K562 (cell line): ENCODE measurements around the gene ZC3H12C. TPM values are rescaled to one million over a fixed set of nuclear protein-coding genes. Genes with fewer than 3 reads are reported as not detected.

Experiments
- ATAC-seq: fragments of 200-7000 bp; cut with Tn5 transposase; 3 replicates; pipeline ENCODE4 v1.9.1; 2020; ENCODE audit warnings: moderate library complexity
- BruUV-seq: library from RNA; stranded (reverse); fragments of 400-500 nt; replicated peaks from 2 replicates; lab custom pipeline; 2021; lab: Mats Ljungman, UMichigan
- CTCF ChIA-PET: fragments of 300-600 bp; formaldehyde crosslinking; extraction: SDS; loops from one replicate; lab custom pipeline; 2021; ENCODE audit warnings: low intra/inter-chr PET ratio; lab: Yijun Ruan, JAX
- POLR2A ChIA-PET: fragments of 300-600, 350-650 bp; sonication (Branson Sonifier 250); formaldehyde crosslinking; extraction: SDS; loops from one replicate; lab custom pipeline; 2021; ENCODE audit warnings: antibody characterized with exemption, inconsistent platforms; lab: Yijun Ruan, JAX
- DNase-seq, 4 experiments: peaks; one replicate each; pipeline versions ENCODE4 v3.0.0 to v3.0.0-alpha.2; 2011 to 2018; ENCODE audit warnings: low spot score in 3 of 4, mixed read lengths in 3 of 4; ENCODE audit errors: extremely low read depth in 1 of 4
- FAIRE-seq: peaks from 2 replicates; lab custom pipeline; 2011; peaks lifted over from hg19 to GRCh38; lab: Jason Lieb, UNC
- H2AFZ ChIP-seq: 2 replicates; pipeline ENCODE4 v1.6.0; 2011; ENCODE audit warnings: low read depth, low read length, control low read depth, inconsistent platforms
- H3K27ac ChIP-seq: fragments of 200-600 bp; 3 replicates; pipeline ENCODE4 v1.8.0; 2011; ENCODE audit warnings: low read depth, mild to moderate bottlenecking, control low read depth, inconsistent platforms, low read length, moderate library complexity, mixed read lengths; ENCODE audit errors: extremely low read depth
- H3K27me3 ChIP-seq, 2 experiments: fragments of 300-600 bp in 1 of 2; 2 replicates in 1 of 2; 3 replicates in 1 of 2; pipeline versions ENCODE4 v1.6.0 to v1.8.0; 2011; ENCODE audit warnings: inconsistent platforms in 2 of 2, low read length in 2 of 2, mild to moderate bottlenecking in 1 of 2, mixed read lengths in 1 of 2, moderate library complexity in 1 of 2; ENCODE audit not compliant: control insufficient read depth in 2 of 2, insufficient read depth in 2 of 2
- H3K36me3 ChIP-seq: fragments of 300-600 bp; 3 replicates; pipeline ENCODE4 v1.8.0; 2011; ENCODE audit warnings: mild to moderate bottlenecking, low read length, inconsistent platforms; ENCODE audit not compliant: control insufficient read depth, insufficient read depth
- H3K4me1 ChIP-seq, 2 experiments: fragments of 200-600 bp in 1 of 2; replicated peaks in 1 of 2; 2 replicates in 1 of 2; 3 replicates in 1 of 2; pipeline versions ENCODE4 v1.5.1 to v1.8.0; 2011; ENCODE audit warnings: inconsistent platforms in 2 of 2, low read length in 2 of 2, mild to moderate bottlenecking in 1 of 2, mixed read lengths in 1 of 2, moderate library complexity in 1 of 2; ENCODE audit not compliant: control insufficient read depth in 2 of 2, insufficient read depth in 2 of 2
- H3K4me2 ChIP-seq: 2 replicates; pipeline ENCODE4 v1.6.1; 2011; ENCODE audit warnings: low read length, control low read depth, inconsistent platforms, mixed read lengths; ENCODE audit not compliant: insufficient read depth
- H3K4me3 ChIP-seq: fragments of 200-600 bp; sonication (generic), shearing (Covaris generic); 2 replicates; pipeline ENCODE4 v1.5.1; 2016; ENCODE audit warnings: control low read depth, inconsistent platforms
- H3K79me2 ChIP-seq: fragments of 200-600 bp; 3 replicates; pipeline ENCODE4 v1.8.0; 2011; ENCODE audit warnings: low read length, inconsistent platforms; ENCODE audit not compliant: control insufficient read depth, insufficient read depth
- H3K9ac ChIP-seq, 2 experiments: 2 replicates each; pipeline versions ENCODE4 v1.6.0 to v1.6.1; 2011; ENCODE audit warnings: low read depth in 2 of 2, low read length in 2 of 2, control low read depth in 1 of 2, inconsistent platforms in 1 of 2, mild to moderate bottlenecking in 1 of 2, mixed read lengths in 1 of 2; ENCODE audit not compliant: insufficient read depth in 1 of 2
- H3K9me1 ChIP-seq: one replicate; pipeline ENCODE4 v1.6.0; 2011; ENCODE audit warnings: inconsistent platforms, mild to moderate bottlenecking, low read length, moderate library complexity; ENCODE audit not compliant: control insufficient read depth, insufficient read depth
- H3K9me3 ChIP-seq: replicated peaks from 2 replicates; pipeline ENCODE4 v1.5.1; 2011; ENCODE audit warnings: low read depth, low read length, inconsistent platforms; ENCODE audit not compliant: control insufficient read depth, insufficient read depth
- H4K20me1 ChIP-seq: replicated peaks from 2 replicates; pipeline ENCODE4 v1.6.1; 2011; ENCODE audit warnings: low read length, inconsistent platforms, mixed read lengths; ENCODE audit not compliant: control insufficient read depth, insufficient read depth
- C11orf30 ChIP-seq: fragments of 450-650 bp; IDR thresholded peaks from 2 replicates; pipeline ENCODE4 v1.6.1; 2016; ENCODE audit warnings: low read depth, mild to moderate bottlenecking
- MEIS2 ChIP-seq: fragments of 450-650 bp; IDR thresholded peaks from 2 replicates; pipeline ENCODE4 v1.6.1; 2014; ENCODE audit warnings: mild to moderate bottlenecking; ENCODE audit not compliant: partially characterized antibody
- SAP30 ChIP-seq: fragments of 200-600 bp; sonication (generic); IDR thresholded peaks from 2 replicates; pipeline ENCODE4 v1.6.1; 2012; ENCODE audit warnings: borderline replicate concordance, low read depth, mild to moderate bottlenecking, moderate library complexity, low read length, control low read depth, inconsistent platforms; ENCODE audit not compliant: insufficient read depth, poor library complexity, severe bottlenecking
- ZNF165 ChIP-seq: fragments of 250-450 bp; sonication (Bioruptor Pico); IDR thresholded peaks from 2 replicates; pipeline ENCODE4 v1.4.0; 2020; ENCODE audit warnings: borderline replicate concordance
- ZNF518B ChIP-seq: fragments of 250-450 bp; sonication (Bioruptor Pico); IDR thresholded peaks from 2 replicates; pipeline ENCODE4 v1.5.0; 2021; ENCODE audit warnings: mild to moderate bottlenecking, moderate library complexity
- ZNF644 ChIP-seq: fragments of 200-800 bp; sonication (Bioruptor generic); IDR thresholded peaks from 2 replicates; pipeline ENCODE4 v1.6.1; 2016; ENCODE audit warnings: low read depth, missing genetic modification characterization, missing compliant biosample characterization
- WGBS: fragments of 100-300 bp; shearing (Covaris generic); methylation state at CpG from one replicate; pipeline ENCODE4 v1.1.6; 2016; ENCODE audit warnings: low coverage, mixed read lengths; ENCODE audit not compliant: insufficient coverage; ENCODE audit errors: missing lambda C conversion rate; 5-methylcytosine and 5-hydroxymethylcytosine counted together
- in situ Hi-C: fragments of 300-500 bp; cut with MboI; formaldehyde crosslinking; loops from 4 replicates; pipeline ENCODE4 v1.15.0; 2018; ENCODE audit warnings: inconsistent platforms, mixed read lengths
- intact Hi-C: fragments of 100-400 bp; cut with micrococcal nuclease; formaldehyde crosslinking; loops from 2 replicates; pipeline ENCODE4 v1.14.2; 2022
- polyA plus RNA-seq, 8 experiments: library from polyadenylated mRNA; depleted of rRNA in 4 of 8; stranded (reverse) in 5 of 8; unstranded in 3 of 8; fragments of >200 nt; fragmentation: Nextera tagmentation in 2 of 8; fragmentation: Illumina TruSeq in 1 of 8; extraction: Ambion mirVana in 2 of 8; extraction: Trizol in 1 of 8; gene quantifications; 2 replicates each; pipeline versions ENCODE4 v1.2.1 to v1.2.3, GENCODE V29; 2011 to 2014; ENCODE audit warnings: inconsistent platforms in 1 of 8, missing spikeins in 1 of 8
- total RNA-seq, 7 experiments: library from RNA; depleted of rRNA in 6 of 7; stranded (reverse); fragments of >200 nt in 6 of 7; fragmentation: Illumina TruSeq in 2 of 7; extraction: Trizol in 2 of 7; gene quantifications; 2 replicates each; pipeline versions ENCODE4 v1.2.1 to v1.2.3, GENCODE V29; 2011 to 2021; ENCODE audit warnings: low replicate concordance in 1 of 7

ZC3H12C gene
- total and polyA plus RNA-seq, 9 of the 15 experiments (the other 6 are each of a cell fraction or from before 2014, with no cell fraction given) = 0.56 to 5.9 (median 3.3) TPM

DNA sequence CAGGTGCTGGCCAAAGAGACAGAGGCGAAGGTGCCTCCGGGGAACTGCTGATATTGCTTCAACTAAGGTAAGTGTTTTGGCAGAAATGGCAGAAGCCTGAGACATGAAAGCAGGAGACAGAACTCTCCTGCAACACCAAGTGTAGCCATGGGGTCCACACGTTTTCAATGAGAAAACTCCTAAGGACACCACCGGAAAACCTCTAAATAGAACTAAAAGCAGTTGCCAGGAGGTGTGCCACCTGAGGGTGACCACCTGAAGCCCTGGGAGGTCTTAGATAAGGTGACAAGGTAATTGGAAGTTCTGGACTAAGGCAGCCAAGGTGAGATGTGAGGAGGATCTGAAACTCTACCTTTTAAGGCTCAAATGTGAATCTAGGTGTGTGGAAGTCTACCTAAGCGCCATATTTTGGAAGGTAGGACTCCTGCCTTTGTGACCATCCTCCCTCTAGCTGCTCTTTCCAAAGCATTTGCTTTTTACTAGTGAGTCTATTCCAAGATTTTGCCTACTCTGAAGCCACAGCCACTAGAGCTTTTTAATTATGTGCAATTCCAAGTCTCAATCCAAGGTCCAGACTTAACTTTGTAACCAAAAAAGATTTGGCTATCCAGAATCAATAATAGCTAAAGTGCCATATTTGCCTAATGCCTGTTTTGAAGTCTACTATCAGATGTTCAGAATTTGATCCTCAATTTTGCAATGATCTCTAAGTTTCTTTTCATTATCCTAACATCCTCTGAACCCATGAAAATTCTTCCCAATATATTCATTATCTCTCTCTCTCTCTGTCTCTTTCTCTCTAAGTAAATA, 4.5 kb upstream of the ZC3H12C start:
- WGBS = 55% methylated on average over 5 of the region's 5 CpGs
- CTCF ChIA-PET = no interaction called here
- Histone ChIP-seq H3K79me2 (peaks cover 1% of the 10 kb centered on the region; the same call in 1 of the 3 replicates), H3K36me3 (no peaks in the 10 kb centered on the region)
- in situ Hi-C loops = no loop called here
- DNase-seq = no peak
- no peak for TF ChIP-seq ZNF644
- no peak for TF ChIP-seq C11orf30
- TF ChIP-seq, all 486 proteins: peak for 0
- Histone ChIP-seq H3K9ac (no peak overlapping the region), H3K4me3 (no peak overlapping the region), H3K4me1 (peaks cover 14 to 15% of the 10 kb centered on the region in 2 experiments; a peak in 4 of 5 replicates), H3K4me2 (no peak overlapping the region), H3K9me3 (no peaks in the 10 kb centered on the region), H3K27ac (no peak overlapping the region), H4K20me1 (no peaks in the 10 kb centered on the region), H3K9me1 (no peaks in the 10 kb centered on the region), H2AFZ (no peak overlapping the region), H3K27me3 (peaks cover 0 to 2% of the 10 kb centered on the region in 2 experiments; a peak in 1 of 5 replicates)
- FAIRE-seq (no peak), ATAC-seq (no peak)
- no TSS peak for BruUV-seq
- POLR2A ChIA-PET = no interaction called here
- intact Hi-C loops = loop anchor here (5.0 kb wide), 1 partner anchor 1144 kb away; no protein-coding TSS in a partner anchor

DNA sequence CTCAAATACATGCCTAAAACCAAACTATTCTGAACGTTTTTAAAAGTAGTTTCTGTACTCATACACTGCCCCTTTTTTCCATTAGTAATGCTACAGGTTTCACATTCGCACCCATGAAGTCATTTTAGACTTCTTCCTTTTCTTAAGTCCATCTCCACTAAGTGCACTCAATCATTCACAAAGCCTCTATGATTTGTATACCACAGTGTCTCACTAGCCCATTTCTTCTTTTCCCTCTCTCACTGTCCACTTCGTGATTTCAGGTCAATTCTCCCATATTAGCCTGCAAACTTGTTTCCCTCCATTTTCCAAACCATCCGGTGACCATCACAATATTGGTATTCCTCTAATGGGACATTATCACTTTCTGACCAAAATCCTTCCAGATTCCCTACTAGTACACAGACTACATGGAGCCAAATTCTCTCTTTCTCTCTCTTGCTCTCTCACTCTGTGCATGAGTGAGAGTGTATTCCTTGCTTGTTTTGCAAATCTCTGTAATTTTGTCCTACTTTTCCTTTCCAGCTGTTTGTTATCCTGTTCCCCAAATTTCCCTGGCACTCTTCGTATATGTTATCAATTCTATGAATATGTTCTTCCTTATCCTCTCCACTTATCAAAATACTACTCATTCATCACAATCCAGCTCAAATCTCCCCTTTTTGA, 3.4 kb upstream of the ZC3H12C start:
- no peak overlapping the region for H3K27ac ChIP-seq
- 30% methylated on average over 5 of the region's 5 CpGs for WGBS
- no peaks in the 10 kb centered on the region for H3K9me3 ChIP-seq
- CTCF ChIA-PET = no interaction called here
- no peak overlapping the region for H2AFZ ChIP-seq
- POLR2A ChIA-PET = no interaction called here
- BruUV-seq = no TSS peak
- intact Hi-C loops (loop anchor here (5.0 to 10.0 kb wide), 3 partner anchors 235 to 1143 kb away; no protein-coding TSS in a partner anchor), in situ Hi-C loops (no loop called here)
- no peak for DNase-seq
- no peak for ATAC-seq
- FAIRE-seq = no peak
- peaks cover 14 to 15% of the 10 kb centered on the region in 2 experiments; a peak in 3 of 5 replicates for H3K4me1 ChIP-seq
- peaks cover 0 to 3% of the 10 kb centered on the region in 2 experiments; a peak in 2 of 5 replicates for H3K27me3 ChIP-seq
- no peaks in the 10 kb centered on the region for H4K20me1 ChIP-seq
- peaks cover 10% of the 10 kb centered on the region; the same call in 1 of the 3 replicates for H3K79me2 ChIP-seq
- H3K36me3 ChIP-seq = no peaks in the 10 kb centered on the region
- no peak overlapping the region for H3K4me3 ChIP-seq
- no peak overlapping the region for H3K9ac ChIP-seq
- H3K4me2 ChIP-seq = no peak overlapping the region
- no peaks in the 10 kb centered on the region for H3K9me1 ChIP-seq
- TF ChIP-seq MEIS2 (no peak), ZNF165 (CRISPR knock-in tag) (no peak), SAP30 (no peak), ZNF518B (CRISPR knock-in tag) (no peak)
